ENCODE data around the gene CBX4.

Gene CBX4

DNA sequence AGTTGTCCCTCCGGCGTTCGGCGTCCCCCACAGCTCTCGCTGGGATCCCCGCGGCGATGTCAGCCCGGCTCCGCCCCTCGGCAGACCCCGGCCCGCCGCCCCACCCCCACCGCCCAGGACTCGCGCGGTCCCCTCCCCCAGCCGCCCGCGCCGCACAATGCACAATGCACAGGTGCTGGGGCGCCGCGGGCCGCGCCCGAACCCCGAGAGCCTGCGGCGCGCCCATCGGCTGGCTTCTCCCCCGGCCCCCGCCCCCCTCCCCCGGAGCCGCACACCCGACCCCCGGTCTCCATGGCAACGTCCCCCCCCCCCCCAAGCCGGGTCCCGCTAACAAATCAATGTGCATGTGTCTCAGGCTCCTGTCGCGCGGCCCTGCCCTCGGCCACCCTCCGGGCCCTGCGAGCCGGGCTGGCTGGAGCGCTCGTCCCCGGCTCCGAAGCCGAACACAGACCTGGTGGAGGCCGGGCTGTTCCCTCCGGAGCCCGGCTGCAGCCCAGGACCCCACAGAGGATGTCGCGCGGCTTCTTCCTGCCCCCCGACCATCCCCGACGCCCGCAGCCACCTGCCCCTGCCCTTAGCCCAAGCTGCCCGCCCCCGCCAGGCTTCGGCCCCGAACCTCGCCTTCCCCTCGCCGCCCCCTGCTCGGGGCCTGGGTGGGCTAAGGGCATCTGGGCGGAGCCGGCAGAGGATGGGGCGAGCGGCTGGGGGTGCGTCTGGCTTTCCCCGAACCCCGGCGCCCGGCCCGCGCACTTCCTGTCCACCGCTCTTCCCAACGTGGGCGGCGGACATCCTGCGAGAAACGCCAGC is 41.5 kb downstream of the CBX4 start:
- peak; percentile 37 for DNase-seq

DNA sequence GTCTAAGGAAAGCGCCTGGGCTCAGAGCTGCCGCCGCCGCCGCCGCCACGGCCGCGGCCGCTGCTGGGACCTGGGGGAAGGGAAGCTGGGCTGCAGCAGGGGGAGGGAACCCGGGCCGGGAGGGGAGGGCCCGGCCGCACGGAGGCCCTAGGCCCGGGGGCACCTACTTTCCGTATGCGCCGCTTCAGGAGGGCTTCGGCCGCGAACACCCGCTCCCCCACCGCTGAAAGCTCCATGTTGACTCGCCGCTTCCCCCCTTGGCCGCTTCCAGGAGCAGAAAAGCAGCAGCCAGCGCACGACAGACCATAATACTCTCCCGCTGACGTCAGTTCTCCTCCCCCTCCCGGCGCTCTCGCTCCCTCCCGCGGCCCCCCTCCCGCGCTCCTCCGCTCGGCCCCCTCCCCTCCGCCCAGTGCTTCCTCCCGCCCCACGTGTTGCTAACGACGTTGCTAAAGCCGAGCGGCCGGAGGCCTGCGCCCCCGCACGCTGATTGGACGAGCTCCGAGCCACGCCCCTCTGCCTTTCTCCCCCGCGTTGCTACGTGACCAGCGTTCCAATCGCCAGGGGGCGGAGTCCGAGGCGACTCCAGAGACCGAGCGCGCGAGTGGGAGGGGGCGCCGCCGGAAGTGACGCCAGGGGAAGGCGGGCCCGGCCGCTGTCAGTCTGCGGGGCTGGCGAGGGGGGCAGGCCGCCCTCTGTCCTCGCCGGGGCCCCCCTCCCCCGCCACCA is 42.3 kb downstream of the CBX4 start, which contains the start of gene CBX8:
TSS of gene CBX8 (minus strand) at position 315 of the 729 bp plus-strand sequence. CDS start at position 236, 79 bp downstream.
- DNase-seq, result peak; percentile 100

DNA sequence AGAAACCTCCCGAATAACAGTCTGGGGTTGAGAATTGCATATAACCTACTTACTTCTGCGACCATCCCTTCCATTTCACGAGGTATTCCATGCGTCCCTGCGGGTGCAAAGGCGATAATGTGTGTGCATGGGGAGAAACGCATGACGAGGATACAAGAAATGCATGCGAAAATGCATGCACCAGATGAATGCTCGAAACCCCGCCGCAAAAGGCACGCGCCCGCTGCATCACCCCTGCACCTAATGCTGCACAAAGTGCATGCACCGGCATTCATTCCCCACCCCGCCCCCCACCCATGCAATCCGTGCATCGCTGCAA is 42.8 kb downstream of the CBX4 start:
- DNase-seq, result no peak

DNA sequence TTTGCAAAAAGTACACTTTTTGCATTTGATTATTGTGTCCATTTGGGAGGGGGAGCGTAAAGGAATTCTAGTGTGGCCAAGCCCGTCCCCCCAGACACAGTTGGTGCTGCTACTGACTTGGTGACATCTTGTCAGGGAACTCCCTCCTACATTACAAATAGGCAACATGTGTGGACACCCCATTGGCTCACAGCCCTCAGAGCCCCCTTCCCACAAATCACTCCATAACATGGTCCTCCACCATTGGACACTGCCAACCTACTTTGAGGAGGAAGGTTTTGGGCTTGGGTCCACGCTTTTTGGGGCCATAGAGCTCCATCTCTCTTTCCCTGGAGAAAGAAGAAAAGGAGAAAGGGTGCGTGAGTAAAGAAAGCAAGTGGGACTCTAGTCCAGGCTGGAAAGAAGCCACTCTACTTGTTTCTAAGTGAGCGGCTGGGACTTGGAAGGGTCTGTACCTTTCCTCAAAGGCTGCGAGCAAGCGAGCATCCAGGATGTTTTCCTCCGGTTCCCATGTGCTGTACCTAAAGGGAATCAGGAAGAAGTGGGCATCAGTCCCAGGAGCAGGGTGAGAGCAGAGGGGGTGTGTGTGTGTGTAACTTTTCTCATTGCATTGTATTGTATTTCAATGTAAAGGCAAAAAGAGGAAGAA is 43.3 kb downstream of the CBX4 start:
- DNase-seq, result peak; percentile 59

DNA sequence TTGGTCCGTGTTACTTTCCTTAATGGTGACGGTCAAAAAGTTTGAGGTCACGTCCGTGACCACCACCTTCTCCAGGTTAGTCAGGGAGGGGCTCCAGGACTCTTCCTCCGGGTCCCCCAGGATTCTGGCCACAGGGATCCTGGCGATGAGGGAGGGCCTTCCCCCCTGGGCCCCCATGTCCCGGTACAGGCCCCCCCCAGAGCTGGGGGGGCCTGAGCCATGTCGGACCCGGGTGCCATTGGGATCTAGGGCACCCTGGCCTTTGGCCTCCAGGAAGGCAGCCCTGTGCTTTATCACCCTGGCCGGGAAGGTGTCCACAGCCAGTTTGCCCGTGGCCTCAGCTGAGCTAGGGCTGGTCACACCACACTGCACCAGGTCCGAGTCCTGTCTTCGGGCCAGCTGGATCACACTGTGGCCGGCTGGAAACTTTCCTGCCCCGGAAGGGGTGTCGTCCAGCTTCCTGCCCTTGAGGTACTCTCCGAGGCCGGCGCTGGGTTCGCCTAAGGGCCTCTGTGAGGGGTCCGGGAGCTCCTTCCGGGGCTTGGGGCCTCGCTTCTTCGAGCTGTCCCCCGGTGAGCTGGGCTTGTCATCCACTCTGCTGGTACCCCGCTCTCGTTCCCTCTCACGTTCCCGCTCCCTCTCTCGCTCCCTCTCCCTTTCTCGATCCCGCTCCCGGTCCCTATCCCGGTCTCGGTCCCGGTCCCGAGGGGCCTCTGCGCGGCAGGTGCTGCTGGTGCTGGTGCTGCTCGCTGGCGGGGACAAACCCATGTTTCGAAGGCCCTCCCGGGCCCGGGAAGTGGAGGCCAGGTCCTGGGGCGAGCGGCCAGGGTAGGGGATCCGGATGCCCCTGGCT is 44.4 kb downstream of the CBX4 start:
- DNase-seq, result no peak

DNA sequence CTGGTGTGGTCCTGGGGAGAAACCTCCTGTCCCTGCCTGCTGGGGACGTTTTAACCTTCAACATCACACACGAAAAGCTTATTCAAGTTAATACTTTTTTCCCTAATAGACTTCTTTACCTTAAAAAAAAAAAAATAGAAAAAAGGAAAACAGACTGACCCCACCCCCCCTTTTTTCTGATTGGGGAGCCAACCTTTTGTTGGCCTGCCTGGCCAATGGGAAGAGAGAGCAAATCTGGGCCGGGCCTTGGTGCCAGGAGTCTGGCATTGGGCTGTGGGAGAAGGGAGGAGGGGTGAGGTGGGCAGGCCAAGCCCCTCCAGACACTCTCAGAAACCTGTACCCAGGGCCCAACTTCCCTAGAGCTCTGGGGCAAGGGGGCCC is 45.3 kb downstream of the CBX4 start:
- no peak for DNase-seq

DNA sequence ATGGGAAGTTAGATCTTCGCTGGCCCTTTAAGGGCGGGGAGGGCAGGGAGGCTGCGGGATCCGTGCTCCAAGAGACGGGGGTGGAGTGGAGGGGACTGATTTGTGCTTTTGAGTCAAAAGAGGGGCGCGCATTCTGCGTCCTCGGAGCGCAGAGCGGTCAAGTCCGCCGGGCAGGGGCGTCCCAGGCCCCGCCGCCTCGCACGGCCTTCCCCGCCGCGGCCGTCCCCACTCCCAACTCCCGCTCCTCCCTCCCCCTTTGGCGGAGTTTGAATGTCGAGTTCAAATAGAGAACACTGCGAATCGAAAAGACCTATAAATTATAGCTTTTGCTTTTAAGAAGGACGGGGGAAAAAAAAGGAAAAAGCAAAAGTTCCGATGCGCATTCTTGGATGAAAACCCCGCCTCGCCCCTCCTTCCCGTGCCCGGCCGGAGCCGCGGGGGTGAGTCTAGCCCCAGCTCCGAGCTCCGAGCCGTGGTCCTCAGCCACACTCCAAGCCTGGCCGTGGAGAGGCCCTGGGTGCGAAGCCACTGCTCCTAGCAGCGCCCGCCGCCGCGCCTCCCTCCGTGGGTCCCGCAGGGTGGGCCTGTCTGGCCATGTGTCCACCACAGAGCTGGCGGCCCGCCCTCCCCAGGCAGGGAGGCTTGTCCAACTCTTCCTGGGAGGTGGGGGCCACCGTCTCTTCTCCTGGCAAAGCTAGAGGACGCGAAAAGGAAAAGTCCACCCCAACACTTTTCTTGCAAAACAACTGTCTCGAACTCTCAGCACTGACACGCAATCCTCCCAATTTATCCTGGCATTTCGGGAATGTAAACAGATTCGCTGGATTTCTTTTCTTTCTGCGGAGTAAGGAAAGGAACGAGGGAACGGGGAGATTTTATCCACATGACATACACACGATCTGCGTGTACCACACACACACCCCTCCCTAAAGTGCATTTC is 46.0 kb downstream of the CBX4 start:
- peak; percentile 11 for DNase-seq

DNA sequence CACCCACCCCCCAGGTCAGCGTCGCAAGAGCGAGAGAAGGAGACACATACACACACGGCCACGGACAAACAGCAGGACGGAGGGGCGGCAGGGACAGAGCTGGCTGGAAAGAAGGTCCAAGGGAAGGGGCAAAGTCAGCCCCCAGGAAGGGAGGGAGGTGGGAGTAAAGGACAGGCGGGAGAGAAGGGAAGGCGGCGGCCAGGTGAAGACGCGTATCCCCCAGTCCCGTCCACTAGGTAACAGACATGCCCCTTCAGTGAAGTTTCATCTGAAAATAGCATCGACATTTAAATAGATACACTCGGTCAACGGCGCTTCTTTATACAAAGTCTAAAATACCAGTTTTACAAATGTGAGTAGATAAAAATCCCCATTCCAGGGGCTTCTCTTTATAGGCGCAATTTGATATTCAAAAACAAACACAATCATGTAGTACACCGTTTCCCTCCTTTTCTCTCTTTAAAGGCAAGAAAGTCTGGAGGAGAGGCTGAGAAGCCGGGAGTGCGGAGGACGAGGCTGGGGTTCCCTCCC is 46.8 kb downstream of the CBX4 start:
- peak; percentile 15 for DNase-seq

DNA sequence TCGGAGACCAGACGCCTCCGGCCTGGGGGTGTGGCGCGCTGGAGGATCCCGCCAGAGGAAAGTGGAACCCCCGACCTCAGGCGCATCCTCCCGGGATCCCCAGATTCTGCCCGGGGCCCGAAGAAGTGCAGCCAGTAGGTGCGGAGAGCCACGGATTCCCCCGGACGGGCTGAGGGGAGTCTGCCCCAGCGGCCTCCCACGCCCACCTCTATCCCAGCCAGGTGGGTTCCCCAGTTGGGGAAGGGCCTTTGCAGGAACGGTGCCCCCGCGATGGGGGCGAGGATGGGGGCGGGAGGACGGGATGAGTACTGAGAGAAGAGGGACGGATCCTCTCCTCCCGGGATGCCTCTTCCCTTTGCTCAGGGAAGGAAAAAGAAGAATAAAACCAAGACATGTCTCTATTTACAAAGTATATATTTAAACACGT is 47.5 kb downstream of the CBX4 start:
- DNase-seq, result no peak

DNA sequence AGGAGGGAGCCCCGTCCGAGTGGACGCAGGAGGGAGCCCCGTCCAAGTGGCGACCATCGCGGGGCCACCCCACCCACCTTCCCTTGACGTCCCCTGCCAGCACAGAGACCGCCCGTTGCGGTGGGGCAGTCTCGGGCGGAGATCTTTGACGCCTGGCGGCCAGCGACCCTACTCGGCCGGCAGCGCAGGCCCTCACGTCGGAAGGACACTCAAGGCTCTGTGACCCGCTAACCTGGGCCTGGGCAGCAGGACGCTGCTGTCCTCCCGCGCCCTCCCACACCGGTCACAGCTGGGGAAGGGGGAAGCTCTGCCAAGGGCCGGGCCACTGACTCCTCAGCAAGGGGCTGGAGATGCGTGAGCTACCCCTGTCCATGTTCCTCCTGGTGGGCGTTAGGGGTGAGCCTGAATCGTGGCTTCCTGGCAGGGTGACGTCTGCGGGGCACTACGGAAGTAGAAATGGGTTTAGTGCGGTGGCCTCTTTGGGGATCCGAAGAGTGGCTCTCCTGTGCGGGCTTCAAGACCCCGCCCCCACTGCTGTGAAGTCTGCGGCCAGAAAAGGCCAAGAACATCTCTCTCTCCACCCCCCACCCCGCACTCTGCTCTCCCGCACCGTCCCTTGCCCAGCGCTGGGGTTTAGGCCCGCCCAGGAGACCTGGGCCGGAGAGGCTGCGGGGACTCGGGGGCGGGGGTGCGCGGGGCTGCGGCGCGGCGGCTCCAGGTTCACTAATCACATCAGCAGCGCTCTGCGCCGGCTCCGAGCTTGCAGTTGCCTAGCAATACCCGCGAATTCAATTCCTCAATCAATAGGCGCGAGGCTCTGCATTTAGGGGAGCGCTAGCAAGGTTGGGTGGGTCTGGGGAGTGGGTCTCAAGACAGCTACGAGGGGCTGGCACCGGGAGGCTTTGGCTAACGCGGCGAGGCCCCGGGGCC is 48.2 kb downstream of the CBX4 start:
- DNase-seq, result peak; percentile 24

DNA sequence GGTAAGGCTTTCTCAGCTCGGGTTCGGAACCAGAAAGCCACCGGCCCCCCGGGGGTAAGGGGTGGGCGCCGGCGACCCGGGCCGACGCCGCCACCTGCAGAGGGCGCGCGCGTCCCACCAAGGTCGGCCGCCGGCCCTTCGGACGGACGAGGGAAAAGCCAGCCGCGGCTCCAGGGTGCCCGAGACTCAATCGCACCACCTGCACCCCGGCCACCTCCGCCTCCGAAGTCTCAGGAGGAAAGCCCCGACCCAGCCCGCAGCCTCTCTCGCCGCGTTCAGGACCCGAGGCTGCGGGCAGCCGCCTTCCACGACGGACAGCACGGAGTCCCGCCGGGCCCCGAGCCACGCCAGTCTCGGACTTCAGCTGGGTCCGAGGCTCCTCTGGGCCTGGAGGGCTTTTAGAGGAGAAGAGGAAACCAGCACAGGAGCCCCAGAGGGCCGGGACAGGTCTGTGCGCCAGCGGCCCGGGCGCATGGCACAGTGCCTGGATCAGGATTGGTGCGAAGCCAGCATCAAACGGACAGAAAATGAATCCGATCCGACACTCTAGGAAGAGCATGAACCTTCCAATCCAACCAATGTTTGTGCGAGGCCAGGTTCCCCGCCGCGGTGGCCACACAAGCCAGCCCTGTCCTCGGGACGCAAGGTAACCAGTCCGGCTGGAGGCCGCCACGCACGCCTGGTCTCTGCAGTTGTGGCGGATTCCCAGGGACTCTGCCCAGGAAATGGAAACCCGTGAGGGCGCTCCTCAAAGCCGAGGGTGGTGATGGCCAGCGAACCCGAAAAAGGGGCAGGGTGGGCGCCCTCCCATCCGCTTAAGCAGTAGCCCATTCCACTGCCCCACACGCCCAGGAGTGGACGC is 49.1 kb downstream of the CBX4 start:
- peak; percentile 65 for DNase-seq

DNA sequence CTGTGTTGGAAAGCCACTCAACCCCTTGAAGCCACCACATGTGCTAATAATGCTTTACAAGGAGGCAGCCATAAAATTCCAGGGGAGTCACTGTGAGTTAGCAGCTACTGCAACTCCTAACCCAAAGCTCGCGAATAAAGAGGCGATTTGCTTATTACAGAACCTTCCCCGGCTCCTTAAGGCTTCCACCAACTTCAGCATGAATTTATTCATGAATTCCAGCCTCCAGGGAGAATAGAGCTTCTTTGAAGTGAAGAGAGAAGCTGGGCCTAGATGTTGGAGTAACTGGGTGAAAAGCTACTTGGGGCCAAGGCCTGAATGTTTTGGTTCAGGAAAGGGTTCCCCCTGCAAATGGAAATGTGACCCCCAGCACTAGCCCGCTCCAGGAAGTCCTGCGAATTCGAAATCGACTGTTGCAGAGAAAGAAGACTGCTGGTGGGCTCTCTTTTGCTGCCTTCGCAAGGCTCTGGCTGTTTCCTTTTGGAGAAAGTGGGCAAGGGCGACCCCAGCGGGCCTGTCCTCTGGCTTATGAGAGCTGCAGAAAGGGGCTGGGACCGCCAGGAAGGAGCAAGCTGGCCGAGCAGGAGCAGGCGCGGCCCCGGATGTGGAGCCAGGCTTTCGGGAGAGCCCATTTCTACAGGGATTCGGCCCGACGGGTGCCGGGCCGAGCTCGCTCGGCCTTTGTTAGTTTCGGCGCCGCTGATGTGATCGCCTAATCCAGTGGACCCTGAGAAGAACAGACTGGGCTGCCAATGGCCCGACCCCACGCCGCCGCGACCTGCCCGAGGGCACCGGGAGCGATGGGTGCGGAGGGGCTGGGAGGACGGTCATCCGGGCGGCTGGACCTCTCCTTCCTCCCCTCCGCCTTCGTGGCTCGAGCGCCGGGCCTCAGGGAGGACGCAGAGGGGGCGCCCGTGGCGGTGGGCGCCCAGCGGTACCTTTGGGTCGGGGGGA is 50.0 kb downstream of the CBX4 start:
- peak; percentile 12 for DNase-seq

DNA sequence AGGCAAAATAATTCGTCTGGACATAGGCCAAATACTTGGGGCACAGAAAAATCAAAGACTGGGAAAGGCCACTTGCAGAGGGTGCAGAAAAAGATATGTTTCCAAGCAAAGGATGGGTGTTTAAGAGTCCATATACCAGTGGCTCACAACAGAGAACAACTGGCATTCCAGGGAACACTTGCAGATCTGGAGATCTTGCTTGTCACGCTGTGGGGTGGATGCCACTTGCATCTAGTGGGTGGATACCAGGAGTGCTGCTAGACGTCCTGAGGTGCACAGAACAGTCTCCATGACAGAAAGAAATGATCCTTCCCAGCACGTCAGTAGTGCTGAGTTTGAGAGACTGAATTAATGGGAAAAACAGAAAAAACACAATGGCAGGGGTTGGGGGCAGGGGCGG is 50.8 kb downstream of the CBX4 start:
- DNase-seq, result no peak

DNA sequence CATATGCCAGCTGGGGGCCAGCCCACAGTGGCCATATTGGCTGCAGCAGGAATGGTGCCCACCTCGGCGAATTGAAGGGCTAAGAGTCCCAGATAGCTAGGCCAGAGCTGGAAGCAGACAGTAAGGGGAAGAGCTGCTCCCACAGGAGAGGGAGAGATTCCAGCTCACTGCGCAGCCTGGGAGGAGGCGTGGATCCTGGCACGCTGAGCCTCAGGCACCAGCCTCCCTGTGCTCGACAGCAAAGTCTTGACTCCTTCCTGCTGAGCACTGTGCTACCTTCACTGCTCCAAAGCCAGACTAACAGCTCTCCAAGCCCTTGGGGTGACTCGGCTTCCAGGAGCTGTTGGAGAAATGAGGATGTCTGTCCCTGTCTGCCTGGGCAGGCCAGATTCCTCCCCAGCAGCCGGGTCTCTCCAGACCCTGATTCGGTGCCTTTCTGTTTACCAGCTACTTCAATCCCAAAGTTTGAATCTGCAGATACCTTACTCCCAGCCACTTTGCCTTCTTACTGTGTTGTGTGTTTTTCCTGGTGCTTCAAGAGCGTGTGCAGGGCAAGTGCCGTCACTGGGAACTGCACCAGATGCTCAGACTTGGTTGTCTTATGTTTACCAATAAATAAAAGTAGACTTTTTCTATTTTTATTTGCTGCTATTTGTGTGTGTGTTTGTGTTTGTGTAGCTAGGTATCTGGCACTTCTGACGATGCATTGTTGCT is 52.2 kb downstream of the CBX4 start:
- no peak for DNase-seq

DNA sequence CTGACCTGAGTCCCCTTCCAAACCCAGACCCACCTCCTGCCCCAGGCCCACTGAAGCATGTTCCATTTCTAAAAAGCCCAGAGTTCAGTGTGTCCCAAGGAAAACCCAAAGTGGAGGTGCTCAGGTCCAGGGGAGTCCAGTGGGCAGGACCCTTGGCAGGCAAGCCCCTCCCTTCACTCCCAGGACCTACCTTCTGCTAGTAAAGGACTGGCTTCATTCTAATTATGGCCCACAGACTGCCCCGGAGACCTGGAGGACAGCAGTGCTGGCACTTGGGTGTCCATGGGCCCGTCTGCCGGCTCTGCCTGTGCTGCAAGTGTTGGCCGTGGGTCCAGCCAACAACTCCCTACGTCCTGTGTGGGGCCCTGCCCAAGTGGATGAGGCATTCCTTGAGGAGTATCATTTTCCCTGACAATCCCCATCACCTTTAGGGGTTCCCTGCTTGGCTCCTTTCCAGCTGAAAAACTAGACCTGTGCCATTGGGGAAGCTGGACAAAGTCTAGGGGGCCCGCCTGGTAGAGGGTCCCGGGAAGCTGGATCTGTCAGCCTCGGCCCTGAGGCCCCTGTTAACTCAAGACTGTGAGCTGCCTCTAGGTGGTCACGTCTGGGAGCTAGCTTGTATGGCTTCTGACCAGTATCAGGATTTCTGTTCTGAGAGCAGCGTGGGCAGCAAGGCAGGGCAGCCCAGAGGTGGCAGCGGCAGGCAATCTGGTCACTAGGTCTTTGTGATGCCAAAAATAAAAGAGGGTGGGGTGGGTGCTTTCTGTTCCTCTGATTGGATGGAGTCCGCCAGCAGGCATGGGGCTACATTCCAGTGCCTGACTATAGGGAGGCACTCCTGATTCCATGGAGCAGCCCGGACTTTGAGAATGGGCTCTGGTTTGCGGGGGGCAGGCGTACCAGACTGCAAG is 53.1 kb downstream of the CBX4 start:
- no peak for DNase-seq

Measured in hematopoietic multipotent progenitor cell treated with erythropoietin and hydrocortisone succinate and interleukin-3 and kit ligand, for 6 days (in vitro differentiated cells).